Mucosa of descending colon (tissue), 3 donors: ENCODE results near the gene RPP25L. TPM values are rescaled to one million over a fixed set of nuclear protein-coding genes. Genes with fewer than 3 reads are reported as not detected.

Experiments
- ATAC-seq: fragments of 200-7000 bp; cut with Tn5 transposase; one replicate; pipeline ENCODE4 v1.9.1; 2020; ENCODE audit warnings: mild to moderate bottlenecking, moderate library complexity
- DNase-seq, 3 donors: peaks; one replicate each; pipeline ENCODE4 v3.0.0-alpha.2; 2020
- H3K36me3 ChIP-seq: fragments of 200-600 bp; one replicate; pipeline ENCODE4 v1.8.0; 2021; ENCODE audit warnings: low read depth, mild to moderate bottlenecking
- H3K4me1 ChIP-seq: fragments of 200-600 bp; one replicate; pipeline ENCODE4 v1.8.0; 2021; ENCODE audit warnings: low read depth, mild to moderate bottlenecking
- H3K4me3 ChIP-seq: fragments of 200-600 bp; one replicate; pipeline ENCODE4 v1.8.0; 2021; ENCODE audit warnings: mild to moderate bottlenecking
- H3K9me3 ChIP-seq: fragments of 200-600 bp; one replicate; pipeline ENCODE4 v1.8.0; 2021; ENCODE audit warnings: mild to moderate bottlenecking
- intact Hi-C, 2 donors: fragments of 100-400 bp; cut with DNase I in 1 of 2; cut with micrococcal nuclease in 1 of 2; formaldehyde crosslinking; loops; one replicate each; pipeline versions ENCODE4 v1.11.0 to v1.11.1; 2022; cut with DNase I, micrococcal nuclease
- total RNA-seq, 3 donors: library from RNA; stranded (reverse); fragmentation: NEBNext Ultra II Directional in 2 of 3; extraction: Animal tissue kit (Norgen Biotek cat#: 25700) in 2 of 3; gene quantifications; one replicate each; pipeline versions ENCODE4 v1.2.1 to v1.2.4, GENCODE V29; 2021 to 2023
- TF ChIP-seq, protein P1 (sequence below): fragments of 200-600 bp; IDR thresholded peaks from one replicate; pipeline ENCODE4 v1.8.0; 2022; ENCODE audit warnings: antibody characterized with exemption, mild to moderate bottlenecking
- donor health status: DM: no; HTN: no; CAD: no; lungs with moderate emphysema.
- donor health status: DM: no; HTN: no; CAD: no.
- donor health status: DM: no; HTN: yes; CAD: no.

The RPP25L gene
- total RNA-seq, 3 donors from 2014 or later, result 29.4 to 47.2 (median 39.4) TPM

DNA sequence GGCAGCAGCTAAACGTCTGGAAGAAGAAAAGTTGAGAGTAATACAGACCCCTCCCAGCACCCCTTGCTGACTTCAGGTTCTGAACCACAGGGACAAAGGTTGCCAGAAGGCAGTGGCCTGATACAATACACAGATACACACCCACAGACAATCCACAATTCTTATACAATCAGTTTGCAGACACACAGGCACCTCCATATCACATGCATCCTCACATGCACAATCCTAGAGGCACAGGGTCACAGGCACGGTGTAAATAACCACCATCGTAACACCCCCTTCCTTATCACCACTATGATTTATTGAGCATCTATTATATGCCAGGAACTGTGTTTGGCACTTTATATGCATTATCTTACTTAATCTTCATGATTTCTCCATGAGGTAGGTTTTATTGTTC is 30.6 kb downstream of the RPP25L start:
- TF ChIP-seq, protein P1, sequence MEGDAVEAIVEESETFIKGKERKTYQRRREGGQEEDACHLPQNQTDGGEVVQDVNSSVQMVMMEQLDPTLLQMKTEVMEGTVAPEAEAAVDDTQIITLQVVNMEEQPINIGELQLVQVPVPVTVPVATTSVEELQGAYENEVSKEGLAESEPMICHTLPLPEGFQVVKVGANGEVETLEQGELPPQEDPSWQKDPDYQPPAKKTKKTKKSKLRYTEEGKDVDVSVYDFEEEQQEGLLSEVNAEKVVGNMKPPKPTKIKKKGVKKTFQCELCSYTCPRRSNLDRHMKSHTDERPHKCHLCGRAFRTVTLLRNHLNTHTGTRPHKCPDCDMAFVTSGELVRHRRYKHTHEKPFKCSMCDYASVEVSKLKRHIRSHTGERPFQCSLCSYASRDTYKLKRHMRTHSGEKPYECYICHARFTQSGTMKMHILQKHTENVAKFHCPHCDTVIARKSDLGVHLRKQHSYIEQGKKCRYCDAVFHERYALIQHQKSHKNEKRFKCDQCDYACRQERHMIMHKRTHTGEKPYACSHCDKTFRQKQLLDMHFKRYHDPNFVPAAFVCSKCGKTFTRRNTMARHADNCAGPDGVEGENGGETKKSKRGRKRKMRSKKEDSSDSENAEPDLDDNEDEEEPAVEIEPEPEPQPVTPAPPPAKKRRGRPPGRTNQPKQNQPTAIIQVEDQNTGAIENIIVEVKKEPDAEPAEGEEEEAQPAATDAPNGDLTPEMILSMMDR, result no peak
- peak; percentile 18 for ATAC-seq
- Histone ChIP-seq H3K4me3 (no peak overlapping the region), H3K36me3 (no peaks in the 10 kb centered on the region), H3K4me1 (peaks cover 9% of the 10 kb centered on the region), H3K9me3 (no peaks in the 10 kb centered on the region)
- intact Hi-C loops, result no loop called here
- DNase-seq, result no peak

DNA sequence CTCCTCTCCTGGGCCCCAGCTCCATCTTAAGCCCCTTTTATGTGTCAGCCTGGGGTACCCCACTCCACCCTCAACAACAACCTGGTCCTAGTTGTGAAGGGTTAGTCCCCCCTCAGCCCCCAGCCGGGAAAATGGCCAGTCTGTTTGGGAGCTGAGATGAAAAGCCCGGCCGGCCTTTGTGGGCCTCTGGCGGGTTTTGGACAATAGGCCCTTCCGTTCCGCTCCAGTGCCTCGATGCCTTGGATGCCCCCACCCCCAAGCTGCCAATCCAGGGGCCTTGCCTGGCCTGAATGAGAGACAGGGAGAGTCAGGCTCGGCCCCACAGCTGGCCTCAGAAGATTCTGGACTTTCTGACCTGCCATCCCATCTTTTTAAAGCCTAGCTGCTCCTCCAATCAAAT is 31.5 kb downstream of the RPP25L start:
- H3K4me3 ChIP-seq, result no peak overlapping the region
- H3K36me3 ChIP-seq, result no peaks in the 10 kb centered on the region
- ATAC-seq (no peak), DNase-seq (no peak)
- H3K9me3 ChIP-seq, result no peaks in the 10 kb centered on the region
- TF ChIP-seq, protein P1, result no peak
- intact Hi-C loops, result no loop called here
- H3K4me1 ChIP-seq, result peaks cover 14% of the 10 kb centered on the region

DNA sequence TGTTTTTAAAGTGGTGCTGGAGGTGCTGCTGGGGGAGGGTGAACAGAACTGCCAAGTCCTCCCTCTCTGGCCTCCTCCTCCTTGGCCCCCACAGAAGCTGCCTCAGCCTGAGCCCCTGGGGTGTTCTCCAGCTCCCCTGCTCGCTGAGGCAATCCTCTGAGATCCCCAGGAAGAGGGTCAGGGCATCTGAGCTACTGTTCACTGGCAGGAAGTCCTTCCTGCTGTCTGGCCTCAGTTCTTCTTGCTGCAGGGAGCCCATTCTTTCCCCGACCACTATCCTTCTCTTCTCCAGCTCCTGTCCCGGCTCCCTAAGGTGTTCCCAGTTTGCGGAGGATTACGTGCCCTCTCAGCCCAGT is 32.1 kb downstream of the RPP25L start:
- intact Hi-C loops, result no loop called here
- H3K36me3 ChIP-seq, result no peaks in the 10 kb centered on the region
- H3K4me3 ChIP-seq, result no peak overlapping the region
- TF ChIP-seq, protein P1, result no peak
- ATAC-seq (no peak), DNase-seq (no peak)
- peaks cover 14% of the 10 kb centered on the region for H3K4me1 ChIP-seq
- H3K9me3 ChIP-seq, result no peaks in the 10 kb centered on the region

DNA sequence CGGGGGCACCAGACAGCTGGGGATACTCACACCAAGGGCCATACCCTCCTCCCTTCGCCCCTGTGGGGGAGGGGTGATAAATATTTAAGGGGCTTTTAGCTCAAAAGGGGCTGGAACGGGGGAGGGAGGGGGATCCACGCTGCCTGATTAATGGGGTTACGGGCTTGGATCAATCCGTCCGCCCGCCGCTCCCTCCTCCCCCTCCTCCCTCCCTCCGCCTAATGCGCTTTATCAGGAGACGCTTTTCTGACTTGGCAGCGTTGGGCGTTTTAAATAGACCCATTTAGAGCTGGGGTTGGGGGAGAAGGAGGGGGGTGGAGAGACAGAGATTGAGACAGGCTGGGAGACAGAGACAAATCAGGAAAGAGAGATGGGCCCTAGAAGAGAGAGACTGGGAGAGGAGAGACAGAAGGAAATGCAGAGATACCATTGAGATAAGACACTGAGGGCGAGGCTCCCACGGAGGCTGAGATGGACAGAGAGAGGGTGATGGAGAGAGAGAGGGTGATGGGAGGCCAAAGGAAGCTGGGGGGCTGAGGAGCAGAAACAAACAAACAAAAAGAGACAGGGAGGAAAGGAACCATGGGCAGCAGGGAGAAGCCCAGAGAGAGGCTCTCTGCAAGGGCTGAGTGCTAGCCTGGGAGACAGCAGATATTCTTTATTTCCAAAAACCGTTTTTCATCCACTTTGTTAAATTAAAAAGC is 32.6 kb downstream of the RPP25L start:
- ATAC-seq (no peak), DNase-seq (no peak)
- TF ChIP-seq, protein P1, result no peak
- no peaks in the 10 kb centered on the region for H3K36me3 ChIP-seq
- intact Hi-C loops, result no loop called here
- H3K4me1 ChIP-seq, result peaks cover 14% of the 10 kb centered on the region
- H3K4me3 ChIP-seq, result no peak overlapping the region
- H3K9me3 ChIP-seq, result no peaks in the 10 kb centered on the region

DNA sequence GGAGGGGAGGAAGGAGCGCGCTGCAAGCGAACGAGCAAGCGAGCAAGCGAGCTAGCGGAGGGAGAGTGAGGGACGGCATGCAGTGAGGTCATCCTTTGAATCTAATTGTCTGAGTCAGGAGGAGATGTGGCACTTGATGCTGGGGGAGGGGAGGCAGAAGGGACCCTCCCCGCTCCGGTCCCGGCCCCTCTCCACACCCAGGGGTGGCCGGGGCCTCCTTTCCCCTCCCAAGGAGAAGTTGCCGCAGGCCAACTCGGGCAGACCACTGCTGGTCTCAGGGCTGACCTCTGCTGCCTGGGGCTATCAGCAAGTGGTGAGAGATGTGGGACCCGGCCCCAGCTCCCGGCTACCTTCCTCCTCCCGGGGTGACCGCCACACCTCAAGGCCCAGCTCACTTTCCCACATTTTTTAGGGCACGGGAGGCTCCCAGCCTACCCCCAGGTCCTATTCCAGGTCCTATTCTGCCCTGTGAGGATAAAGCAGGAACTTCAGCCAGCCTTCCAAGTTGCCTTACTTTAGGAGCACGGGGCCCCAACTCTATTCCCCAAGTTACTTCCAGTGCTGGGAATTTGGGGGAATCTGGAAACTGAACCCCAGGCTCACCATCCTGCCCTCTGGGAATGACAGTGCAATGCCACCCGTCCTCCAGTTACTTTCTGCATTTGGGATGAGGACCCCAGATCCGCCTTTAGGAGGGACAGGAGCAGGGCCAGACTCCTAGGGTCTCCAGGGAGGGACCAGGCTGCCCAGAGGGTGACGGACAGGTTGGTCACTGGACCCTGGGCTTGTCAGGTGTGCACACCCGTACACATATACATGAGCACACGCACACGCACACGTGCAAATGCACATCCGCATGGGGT is 33.4 kb downstream of the RPP25L start:
- no peaks in the 10 kb centered on the region for H3K36me3 ChIP-seq
- DNase-seq (no peak), ATAC-seq (no peak)
- intact Hi-C loops, result no loop called here
- no peaks in the 10 kb centered on the region for H3K9me3 ChIP-seq
- TF ChIP-seq, protein P1, result no peak
- H3K4me1 ChIP-seq, result peaks cover 14% of the 10 kb centered on the region
- no peak overlapping the region for H3K4me3 ChIP-seq
